Heart left ventricle (tissue), 13 donors: ENCODE results near the gene RIOK3.

ENCODE experiments used
- POLR2A ChIP-seq, 2 donors: fragments of 450-650 bp; IDR thresholded peaks; one replicate each; pipeline ENCODE4 v1.6.1; 2017; ENCODE audit warnings: antibody characterized with exemption in 2 of 2, mild to moderate bottlenecking in 2 of 2, moderate library complexity in 2 of 2
- TF ChIP-seq, protein P1 (sequence below), 12 donors: fragments of 200-600 bp; sonication (generic) in 4 of 12; IDR thresholded peaks; one replicate each; pipeline versions ENCODE4 v1.5.0 to v1.8.0; 2018 to 2022; ENCODE audit warnings: antibody characterized with exemption in 12 of 12, mild to moderate bottlenecking in 5 of 12
- donor health status: ischemic (EF 13 %, LVEDD 7.1; RV severe dilation, severe dysfunction).
- donor health status: DM: no; HTN: yes; CAD: no.
- donor health status: DM: no; HTN: no; CAD: no.
- donor health status: ischemic (EF 25% LVEDD 6.9; RV normal size, moderate dysfunction).
- donor health status: ischemic (EF 25% LVEDD 5.7; RV mildly dilated, moderate dysfunction).
- donor health status: ischemic (EF 35%, LVEDD 5.7; RV mildly dilated, moderate dysfunction).
- donor health status: nonischemic (EF 11% LVEDD 7.7; RV severe dilation, severe dysfunction).
- donor health status: DM: yes; HTN: yes; CAD: no.
- donor health status: PGD.
- donor health status: ischemic (EF 29% LVEDD 5.4; RV normal size, mild dysfunction).
- donor health status: nonischemic (EF 23%, LVEDD 6.1; RV moderate dilation, normal function).

DNA sequence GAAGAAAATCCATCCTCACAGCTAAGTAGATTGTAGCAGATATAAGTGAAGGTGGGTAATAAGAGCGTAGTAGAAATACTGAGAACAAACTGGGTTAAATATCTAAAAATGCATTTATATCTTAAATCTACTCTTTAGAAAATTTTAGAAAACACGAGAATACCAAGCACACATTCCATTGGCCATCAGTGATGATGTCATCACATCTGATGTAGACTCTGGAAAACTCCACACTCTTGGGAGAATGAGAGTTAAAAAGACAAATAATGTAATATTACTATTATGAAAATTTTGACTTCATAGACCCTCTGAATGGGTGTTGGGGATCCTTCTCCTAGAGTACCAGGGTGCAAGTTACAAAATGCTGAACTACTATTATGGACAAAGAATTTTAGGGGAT is 3.7 kb downstream of the RIOK3 start:
- TF ChIP-seq, protein P1, sequence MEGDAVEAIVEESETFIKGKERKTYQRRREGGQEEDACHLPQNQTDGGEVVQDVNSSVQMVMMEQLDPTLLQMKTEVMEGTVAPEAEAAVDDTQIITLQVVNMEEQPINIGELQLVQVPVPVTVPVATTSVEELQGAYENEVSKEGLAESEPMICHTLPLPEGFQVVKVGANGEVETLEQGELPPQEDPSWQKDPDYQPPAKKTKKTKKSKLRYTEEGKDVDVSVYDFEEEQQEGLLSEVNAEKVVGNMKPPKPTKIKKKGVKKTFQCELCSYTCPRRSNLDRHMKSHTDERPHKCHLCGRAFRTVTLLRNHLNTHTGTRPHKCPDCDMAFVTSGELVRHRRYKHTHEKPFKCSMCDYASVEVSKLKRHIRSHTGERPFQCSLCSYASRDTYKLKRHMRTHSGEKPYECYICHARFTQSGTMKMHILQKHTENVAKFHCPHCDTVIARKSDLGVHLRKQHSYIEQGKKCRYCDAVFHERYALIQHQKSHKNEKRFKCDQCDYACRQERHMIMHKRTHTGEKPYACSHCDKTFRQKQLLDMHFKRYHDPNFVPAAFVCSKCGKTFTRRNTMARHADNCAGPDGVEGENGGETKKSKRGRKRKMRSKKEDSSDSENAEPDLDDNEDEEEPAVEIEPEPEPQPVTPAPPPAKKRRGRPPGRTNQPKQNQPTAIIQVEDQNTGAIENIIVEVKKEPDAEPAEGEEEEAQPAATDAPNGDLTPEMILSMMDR (IDR thresholded peaks at IDR 0.05) = no peak
- TF ChIP-seq POLR2A (IDR thresholded peaks at IDR 0.05) = no peak
